GM18502 (cell line): ENCODE data around the gene RNF11.

ENCODE experiments used
- ATAC-seq: cut with Tn5 transposase; IDR thresholded peaks from one replicate; pipeline ENCODE4 v1.9.1; 2021; ENCODE audit warnings: mild to moderate bottlenecking; ENCODE audit not compliant: unreplicated experiment, poor library complexity

Gene RNF11

GRCh38 chr1:51255331-51255730 is 19.3 kb downstream of the RNF11 start:
- ATAC-seq, result no peak

GRCh38 chr1:51263147-51263877 is 27.2 kb downstream of the RNF11 start:
- ATAC-seq, result no peak

- ATAC-seq, result no peak
Observed at GRCh38 chr1:51264451-51264850, 28.4 kb downstream of the RNF11 start.

- no peak for ATAC-seq
Observed at GRCh38 chr1:51265618-51266017, 29.5 kb downstream of the RNF11 start.

- no peak for ATAC-seq
Observed at GRCh38 chr1:51266181-51266580, 30.1 kb downstream of the RNF11 start.

- ATAC-seq, result no peak
Observed at GRCh38 chr1:51266791-51267190, 30.7 kb downstream of the RNF11 start.

GRCh38 chr1:51268634-51269033 is 32.6 kb downstream of the RNF11 start:
- peak; percentile 41 for ATAC-seq

- no peak for ATAC-seq
Observed at GRCh38 chr1:51270751-51271150, 34.7 kb downstream of the RNF11 start.

- no peak for ATAC-seq
Observed at GRCh38 chr1:51272916-51273315, 36.8 kb downstream of the RNF11 start.

- no peak for ATAC-seq
Observed at GRCh38 chr1:51274676-51275075, 38.6 kb downstream of the RNF11 start.

- ATAC-seq, result no peak
Observed at GRCh38 chr1:51276286-51276685, 40.2 kb downstream of the RNF11 start.

GRCh38 chr1:51280321-51280978 is 44.4 kb downstream of the RNF11 start:
- ATAC-seq, result no peak

GRCh38 chr1:51281807-51282206 is 45.7 kb downstream of the RNF11 start:
- no peak for ATAC-seq

- ATAC-seq, result no peak
Observed at GRCh38 chr1:51282605-51283004, 46.5 kb downstream of the RNF11 start.

- no peak for ATAC-seq
Observed at GRCh38 chr1:51283979-51284378, 47.9 kb downstream of the RNF11 start.

- ATAC-seq, result peak; percentile 44
Observed at GRCh38 chr1:51284487-51284954, 48.4 kb downstream of the RNF11 start.

- ATAC-seq, result peak; percentile 93
Observed at GRCh38 chr1:51285055-51285454, 49.0 kb downstream of the RNF11 start.

GRCh38 chr1:51287966-51288365 is 51.9 kb downstream of the RNF11 start:
- ATAC-seq, result no peak

- no peak for ATAC-seq
Observed at GRCh38 chr1:51288578-51288977, 52.5 kb downstream of the RNF11 start.

- no peak for ATAC-seq
Observed at GRCh38 chr1:51289676-51290488, 53.8 kb downstream of the RNF11 start.

GRCh38 chr1:51290489-51290847 is 54.4 kb downstream of the RNF11 start:
- ATAC-seq, result no peak
